Liver (tissue), 2 donors: ENCODE data around the gene MPC1.

ENCODE experiments used
- FOXA2 ChIP-seq: IDR thresholded peaks from 2 replicates; pipeline ENCODE4 v1.6.1; 2016; ENCODE audit warnings: antibody characterized with exemption
- RAD21 ChIP-seq, 2 donors: IDR thresholded peaks; 2 replicates each; pipeline ENCODE4 v1.6.1; 2016; ENCODE audit warnings: antibody characterized with exemption in 2 of 2, mild to moderate bottlenecking in 2 of 2
- TAF1 ChIP-seq: conservative IDR thresholded peaks from 2 replicates; pipeline ENCODE4 v1.6.1; 2016; ENCODE audit warnings: antibody characterized with exemption, mild to moderate bottlenecking
- donor health status: healthy.

- TF ChIP-seq RAD21 (IDR thresholded peaks at IDR 0.05) (peak; percentile 77 to 83), FOXA2 (no peak), TAF1 (peak; percentile 54)
These were observed 824 bp downstream of the MPC1 start for GRCh38 chr6:166381733-166382499.
